Measurements from ENCODE around the gene SLC9A2. TPM values are rescaled to one million over a fixed set of nuclear protein-coding genes. Genes with fewer than 3 reads are reported as not detected.

The SLC9A2 gene
- total and polyA plus RNA-seq, 7 experiments from 2014 or later = 0.07 TPM; not detected in 6

GRCh38 chr2:102703305-102703704 is 84.0 kb downstream of the SLC9A2 start:
- intact Hi-C loops (cut with micrococcal nuclease) = loop anchor here in 1 of 2 donors (5.0 to 10.0 kb wide), 2 partner anchors 179 to 231 kb away; partner anchors contain the start of gene SLC9A4
- Histone ChIP-seq H3K4me3 (ENCODE audit: low read length) (no peak overlapping the region), H3K4me1 (ENCODE audit: control insufficient read depth in 2 of 2, insufficient read depth in 2 of 2, low read length in 2 of 2) (no peaks in the 10 kb centered on the region), H3K36me3 (ENCODE audit: control insufficient read depth in 2 of 3, insufficient read depth in 3 of 3, low read length in 3 of 3) (no peaks in the 10 kb centered on the region), H3K27ac (ENCODE audit: low read depth, low read length) (no peak overlapping the region), H3K9me3 (ENCODE audit: control insufficient read depth in 2 of 3, low read length in 3 of 3) (no peaks in the 10 kb centered on the region), H3K27me3 (ENCODE audit: control insufficient read depth in 2 of 2, insufficient read depth in 2 of 2, low read length in 2 of 2) (no peaks in the 10 kb centered on the region)
- no peak for DNase-seq
- H3K4me1 Mint-ChIP-seq = no peaks in the 10 kb centered on the region
- no peak for ATAC-seq
- no peaks in the 10 kb centered on the region for H3K9me3 Mint-ChIP-seq
- ChIA-PET POLR2A (no interaction called here), CTCF (interaction anchor here (1.2 to 1.6 kb wide), 3 partner anchors 87 to 231 kb away, joined by 4 to 7 read pairs (median 5); partner anchors contain the start of gene SLC9A4)
- H3K36me3 Mint-ChIP-seq = no peaks in the 10 kb centered on the region
- H3K27me3 Mint-ChIP-seq = peaks cover 5 to 21% (median 8%) of the 10 kb centered on the region in 5 donors
- H3K4me3 Mint-ChIP-seq = no peak overlapping the region
- no peak overlapping the region for H3K27ac Mint-ChIP-seq

GRCh38 chr2:102703748-102704147 is 84.4 kb downstream of the SLC9A2 start:
- H3K4me1 Mint-ChIP-seq = no peaks in the 10 kb centered on the region
- H3K9me3 Mint-ChIP-seq = no peaks in the 10 kb centered on the region
- H3K27ac Mint-ChIP-seq = no peak overlapping the region
- H3K36me3 Mint-ChIP-seq = no peaks in the 10 kb centered on the region
- H3K4me3 ChIP-seq (ENCODE audit: low read length) = no peak overlapping the region
- intact Hi-C loops (cut with micrococcal nuclease) = loop anchor here in 1 of 2 donors (5.0 to 10.0 kb wide), 2 partner anchors 179 to 231 kb away; partner anchors contain the start of gene SLC9A4
- no peak overlapping the region for H3K27ac ChIP-seq (ENCODE audit: low read depth, low read length)
- H3K27me3 Mint-ChIP-seq = peaks cover 5 to 21% (median 9%) of the 10 kb centered on the region in 5 donors
- CTCF ChIA-PET = interaction anchor here (1.2 to 1.6 kb wide), 3 partner anchors 88 to 231 kb away, joined by 4 to 7 read pairs (median 5); partner anchors contain the start of gene SLC9A4
- peak in 3 of 9 donors; percentile 11 to 15 (median 11) for DNase-seq
- no peaks in the 10 kb centered on the region for H3K4me1 ChIP-seq (ENCODE audit: control insufficient read depth in 2 of 2, insufficient read depth in 2 of 2, low read length in 2 of 2)
- no peaks in the 10 kb centered on the region for H3K9me3 ChIP-seq (ENCODE audit: control insufficient read depth in 2 of 3, low read length in 3 of 3)
- no peak for ATAC-seq
- H3K36me3 ChIP-seq (ENCODE audit: control insufficient read depth in 2 of 3, insufficient read depth in 3 of 3, low read length in 3 of 3) = no peaks in the 10 kb centered on the region
- H3K4me3 Mint-ChIP-seq = no peak overlapping the region
- POLR2A ChIA-PET = no interaction called here
- no peaks in the 10 kb centered on the region for H3K27me3 ChIP-seq (ENCODE audit: control insufficient read depth in 2 of 2, insufficient read depth in 2 of 2, low read length in 2 of 2)

DNA sequence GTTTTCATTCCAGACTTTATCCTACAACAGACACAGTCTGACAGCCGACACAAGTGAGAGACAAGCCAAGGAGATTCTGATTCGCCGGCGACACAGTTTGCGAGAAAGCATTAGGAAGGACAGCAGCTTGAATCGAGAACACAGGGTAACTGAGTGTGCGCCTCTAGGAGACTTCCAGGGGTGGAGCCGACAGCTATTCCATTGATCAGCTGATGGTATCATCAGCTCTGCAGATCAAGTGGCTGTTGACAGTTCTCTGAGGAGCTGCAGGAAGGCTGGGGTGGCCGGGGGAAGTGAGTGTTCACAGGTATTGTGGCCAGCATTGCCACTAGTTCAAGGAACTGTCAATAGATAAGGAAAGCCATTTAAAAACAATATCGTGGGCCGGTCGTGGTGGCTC is 85.2 kb downstream of the SLC9A2 start:
- no peaks in the 10 kb centered on the region for H3K4me1 ChIP-seq (ENCODE audit: control insufficient read depth in 2 of 2, insufficient read depth in 2 of 2, low read length in 2 of 2)
- CTCF ChIA-PET = interaction anchor here (1.0 kb wide), 1 partner anchor 32 kb away, joined by 3 read pairs; a partner anchor contains a TSS
- H3K9me3 ChIP-seq (ENCODE audit: control insufficient read depth in 2 of 3, low read length in 3 of 3) = no peaks in the 10 kb centered on the region
- DNase-seq (no peak), ATAC-seq (no peak)
- POLR2A ChIA-PET = no interaction called here
- no peak overlapping the region for H3K27ac Mint-ChIP-seq
- intact Hi-C loops (cut with micrococcal nuclease) = loop anchor here in 1 of 2 donors (5.0 to 10.0 kb wide), 2 partner anchors 180 to 232 kb away; partner anchors contain the start of gene SLC9A4
- no peak overlapping the region for H3K27ac ChIP-seq (ENCODE audit: low read depth, low read length)
- H3K27me3 Mint-ChIP-seq = peaks cover 5 to 19% (median 9%) of the 10 kb centered on the region in 5 donors
- H3K4me3 Mint-ChIP-seq = no peak overlapping the region
- no peaks in the 10 kb centered on the region for H3K9me3 Mint-ChIP-seq
- no peaks in the 10 kb centered on the region for H3K36me3 Mint-ChIP-seq
- no peaks in the 10 kb centered on the region for H3K36me3 ChIP-seq (ENCODE audit: control insufficient read depth in 2 of 3, insufficient read depth in 3 of 3, low read length in 3 of 3)
- no peak overlapping the region for H3K4me3 ChIP-seq (ENCODE audit: low read length)
- H3K4me1 Mint-ChIP-seq = no peaks in the 10 kb centered on the region
- H3K27me3 ChIP-seq (ENCODE audit: control insufficient read depth in 2 of 2, insufficient read depth in 2 of 2, low read length in 2 of 2) = no peaks in the 10 kb centered on the region

DNA sequence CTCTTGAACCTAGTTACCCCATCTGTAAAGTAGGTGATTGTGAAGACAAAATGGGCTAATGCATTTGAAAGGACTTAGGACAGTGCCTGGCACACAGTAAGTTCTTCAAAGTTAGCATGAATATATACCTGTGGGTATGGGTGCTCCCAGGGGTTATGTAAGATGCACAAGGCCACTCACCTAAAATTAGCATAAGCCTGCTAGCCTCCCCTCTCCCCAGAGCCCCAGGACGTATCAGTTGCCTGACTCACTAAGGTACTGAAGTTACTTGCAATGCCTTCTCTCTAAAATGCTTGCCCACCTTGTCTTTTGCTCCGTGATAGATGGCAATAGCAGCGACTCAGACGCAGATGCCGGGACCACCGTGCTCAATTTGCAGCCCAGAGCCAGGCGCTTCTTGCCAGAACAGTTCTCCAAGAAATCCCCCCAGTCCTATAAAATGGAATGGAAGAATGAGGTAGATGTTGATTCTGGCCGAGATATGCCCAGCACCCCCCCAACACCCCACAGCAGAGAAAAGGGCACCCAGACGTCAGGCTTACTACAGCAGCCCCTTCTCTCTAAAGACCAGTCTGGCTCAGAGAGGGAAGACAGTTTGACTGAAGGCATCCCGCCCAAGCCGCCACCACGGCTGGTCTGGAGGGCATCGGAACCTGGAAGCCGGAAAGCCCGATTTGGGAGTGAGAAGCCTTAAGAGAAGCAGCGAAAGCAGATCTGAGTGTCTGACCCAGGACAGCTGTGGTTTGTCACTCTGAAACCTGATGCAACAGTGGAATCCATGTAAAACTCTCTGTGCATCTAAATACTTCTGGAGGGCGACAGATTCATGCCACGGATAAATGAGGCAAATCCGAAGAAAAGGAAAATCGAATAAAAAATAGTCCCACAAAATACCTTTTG is 88.7 kb downstream of the SLC9A2 start:
- Histone ChIP-seq H3K36me3 (ENCODE audit: control insufficient read depth in 2 of 3, insufficient read depth in 3 of 3, low read length in 3 of 3) (no peaks in the 10 kb centered on the region), H3K27me3 (ENCODE audit: control insufficient read depth in 2 of 2, insufficient read depth in 2 of 2, low read length in 2 of 2) (no peaks in the 10 kb centered on the region), H3K27ac (ENCODE audit: low read depth, low read length) (no peak overlapping the region), H3K9me3 (ENCODE audit: control insufficient read depth in 2 of 3, low read length in 3 of 3) (no peaks in the 10 kb centered on the region), H3K4me1 (ENCODE audit: control insufficient read depth in 2 of 2, insufficient read depth in 2 of 2, low read length in 2 of 2) (no peaks in the 10 kb centered on the region), H3K4me3 (ENCODE audit: low read length) (no peak overlapping the region)
- intact Hi-C loops (cut with micrococcal nuclease) = loop anchor here in 1 of 2 donors (10.0 kb wide), 1 partner anchor 183 kb away; no protein-coding TSS in a partner anchor
- Mint-ChIP-seq H3K9me3 (no peaks in the 10 kb centered on the region), H3K36me3 (no peaks in the 10 kb centered on the region), H3K4me1 (no peaks in the 10 kb centered on the region), H3K4me3 (no peak overlapping the region), H3K27me3 (peaks cover 5 to 17% (median 9%) of the 10 kb centered on the region in 5 donors), H3K27ac (no peak overlapping the region)
- CTCF ChIA-PET = interaction anchor here (0.7 kb wide), 1 partner anchor 662 kb away, joined by 3 read pairs; no protein-coding TSS in a partner anchor
- POLR2A ChIA-PET = no interaction called here
- ATAC-seq (no peak), DNase-seq (no peak)

- H3K9me3 Mint-ChIP-seq = no peaks in the 10 kb centered on the region
- H3K4me3 ChIP-seq (ENCODE audit: low read length) = no peak overlapping the region
These were observed 89.7 kb downstream of the SLC9A2 start for GRCh38 chr2:102708847-102709559.

GRCh38 chr2:102717308-102718018 is 98.1 kb downstream of the SLC9A2 start:
- no peak overlapping the region for H3K4me3 Mint-ChIP-seq
- H3K27ac Mint-ChIP-seq = no peak overlapping the region
- CTCF ChIA-PET = no interaction called here
- Histone ChIP-seq H3K27ac (ENCODE audit: low read depth, low read length) (no peak overlapping the region), H3K4me1 (ENCODE audit: control insufficient read depth in 2 of 2, insufficient read depth in 2 of 2, low read length in 2 of 2) (no peaks in the 10 kb centered on the region), H3K27me3 (ENCODE audit: control insufficient read depth in 2 of 2, insufficient read depth in 2 of 2, low read length in 2 of 2) (no peaks in the 10 kb centered on the region), H3K4me3 (ENCODE audit: low read length) (no peak overlapping the region), H3K9me3 (ENCODE audit: control insufficient read depth in 2 of 3, low read length in 3 of 3) (no peaks in the 10 kb centered on the region), H3K36me3 (ENCODE audit: control insufficient read depth in 2 of 3, insufficient read depth in 3 of 3, low read length in 3 of 3) (peaks cover 0 to 36% (median 0%) of the 10 kb centered on the region in 3 experiments)
- no peak for DNase-seq
- H3K36me3 Mint-ChIP-seq = peaks cover 14 to 49% (median 41%) of the 10 kb centered on the region in 5 donors
- POLR2A ChIA-PET = no interaction called here
- H3K27me3 Mint-ChIP-seq = no peaks in the 10 kb centered on the region
- intact Hi-C loops (cut with micrococcal nuclease) = no loop called here
- H3K4me1 Mint-ChIP-seq = no peaks in the 10 kb centered on the region
- ATAC-seq = no peak
- no peaks in the 10 kb centered on the region for H3K9me3 Mint-ChIP-seq

More at GRCh38 chr2:102708847-102709559, 89.7 kb downstream of the SLC9A2 start:
- intact Hi-C loops (cut with micrococcal nuclease) = loop anchor here in 1 of 2 donors (10.0 kb wide), 1 partner anchor 184 kb away; no protein-coding TSS in a partner anchor
- Histone ChIP-seq H3K27me3 (ENCODE audit: control insufficient read depth in 2 of 2, insufficient read depth in 2 of 2, low read length in 2 of 2) (no peaks in the 10 kb centered on the region), H3K9me3 (ENCODE audit: control insufficient read depth in 2 of 3, low read length in 3 of 3) (no peaks in the 10 kb centered on the region), H3K36me3 (ENCODE audit: control insufficient read depth in 2 of 3, insufficient read depth in 3 of 3, low read length in 3 of 3) (no peaks in the 10 kb centered on the region), H3K4me1 (ENCODE audit: control insufficient read depth in 2 of 2, insufficient read depth in 2 of 2, low read length in 2 of 2) (no peaks in the 10 kb centered on the region), H3K27ac (ENCODE audit: low read depth, low read length) (no peak overlapping the region)
- ATAC-seq (no peak), DNase-seq (no peak)
- ChIA-PET POLR2A (no interaction called here), CTCF (no interaction called here)
- no peaks in the 10 kb centered on the region for H3K36me3 Mint-ChIP-seq
- H3K27ac Mint-ChIP-seq = no peak overlapping the region
- no peaks in the 10 kb centered on the region for H3K4me1 Mint-ChIP-seq
- peaks cover 4 to 17% (median 8%) of the 10 kb centered on the region in 5 donors for H3K27me3 Mint-ChIP-seq
- no peak overlapping the region for H3K4me3 Mint-ChIP-seq
